Measurements from ENCODE around the gene MYL5. TPM values are rescaled to one million over a fixed set of nuclear protein-coding genes. Genes with fewer than 3 reads are reported as not detected.

MYL5 gene
- total RNA-seq, 1 experiment from 2014 or later, result 8.5 TPM

- Mint-ChIP-seq H3K4me3 (ENCODE audit: low read depth, unreplicated experiment) (no peak overlapping the region), H3K36me3 (ENCODE audit: insufficient read depth, unreplicated experiment) (peaks cover 30% of the 10 kb centered on the region), H3K27me3 (ENCODE audit: unreplicated experiment) (no peaks in the 10 kb centered on the region), H3K27ac (ENCODE audit: unreplicated experiment) (no peak overlapping the region), H3K9me3 (ENCODE audit: low read depth, unreplicated experiment) (peaks cover 2% of the 10 kb centered on the region), H3K4me1 (ENCODE audit: low read depth, unreplicated experiment) (peaks cover 15% of the 10 kb centered on the region)
- no TSS peak for BruUV-seq (replicated peaks)
- intact Hi-C loops (cut with micrococcal nuclease; ENCODE audit: unreplicated experiment), result no loop called here
- CTCF ChIA-PET, result no interaction called here
- no peak for DNase-seq
- TF ChIP-seq CTCF (IDR thresholded peaks at IDR 0.05; ENCODE audit: unreplicated experiment), result no peak
These were observed 49.6 kb downstream of the MYL5 start for GRCh38 chr4:723751-724530.

- CTCF ChIA-PET, result no interaction called here
- H3K27me3 Mint-ChIP-seq (ENCODE audit: unreplicated experiment), result no peaks in the 10 kb centered on the region
- H3K9me3 Mint-ChIP-seq (ENCODE audit: low read depth, unreplicated experiment), result peaks cover 3% of the 10 kb centered on the region
- no peak for DNase-seq
- no peak overlapping the region for H3K4me3 Mint-ChIP-seq (ENCODE audit: low read depth, unreplicated experiment)
- BruUV-seq (replicated peaks), result no TSS peak
- peaks cover 26% of the 10 kb centered on the region for H3K36me3 Mint-ChIP-seq (ENCODE audit: insufficient read depth, unreplicated experiment)
- no peak for TF ChIP-seq CTCF (IDR thresholded peaks at IDR 0.05; ENCODE audit: unreplicated experiment)
- peaks cover 15% of the 10 kb centered on the region for H3K4me1 Mint-ChIP-seq (ENCODE audit: low read depth, unreplicated experiment)
- no peak overlapping the region for H3K27ac Mint-ChIP-seq (ENCODE audit: unreplicated experiment)
- intact Hi-C loops (cut with micrococcal nuclease; ENCODE audit: unreplicated experiment), result no loop called here
These were observed 51.3 kb downstream of the MYL5 start for GRCh38 chr4:725391-726234.

GRCh38 chr4:726235-726787, 52.0 kb downstream of the MYL5 start:
- no TSS peak for BruUV-seq (replicated peaks)
- Mint-ChIP-seq H3K9me3 (ENCODE audit: low read depth, unreplicated experiment) (peaks cover 3% of the 10 kb centered on the region), H3K27me3 (ENCODE audit: unreplicated experiment) (no peaks in the 10 kb centered on the region), H3K27ac (ENCODE audit: unreplicated experiment) (no peak overlapping the region), H3K4me1 (ENCODE audit: low read depth, unreplicated experiment) (peaks cover 15% of the 10 kb centered on the region), H3K4me3 (ENCODE audit: low read depth, unreplicated experiment) (no peak overlapping the region), H3K36me3 (ENCODE audit: insufficient read depth, unreplicated experiment) (peaks cover 23% of the 10 kb centered on the region)
- TF ChIP-seq CTCF (IDR thresholded peaks at IDR 0.05; ENCODE audit: unreplicated experiment), result no peak
- intact Hi-C loops (cut with micrococcal nuclease; ENCODE audit: unreplicated experiment), result no loop called here
- CTCF ChIA-PET, result no interaction called here
- DNase-seq, result no peak

GRCh38 chr4:726838-727237, 52.5 kb downstream of the MYL5 start:
- H3K27ac Mint-ChIP-seq (ENCODE audit: unreplicated experiment), result no peak overlapping the region
- DNase-seq, result no peak
- no TSS peak for BruUV-seq (replicated peaks)
- peaks cover 3% of the 10 kb centered on the region for H3K9me3 Mint-ChIP-seq (ENCODE audit: low read depth, unreplicated experiment)
- H3K27me3 Mint-ChIP-seq (ENCODE audit: unreplicated experiment), result no peaks in the 10 kb centered on the region
- intact Hi-C loops (cut with micrococcal nuclease; ENCODE audit: unreplicated experiment), result no loop called here
- peaks cover 19% of the 10 kb centered on the region for H3K36me3 Mint-ChIP-seq (ENCODE audit: insufficient read depth, unreplicated experiment)
- H3K4me3 Mint-ChIP-seq (ENCODE audit: low read depth, unreplicated experiment), result no peak overlapping the region
- TF ChIP-seq CTCF (IDR thresholded peaks at IDR 0.05; ENCODE audit: unreplicated experiment), result no peak
- CTCF ChIA-PET, result no interaction called here
- peaks cover 15% of the 10 kb centered on the region for H3K4me1 Mint-ChIP-seq (ENCODE audit: low read depth, unreplicated experiment)

Measured in Calu3 (cell line).